Measurements from ENCODE around the gene NRSN1.

The NRSN1 gene

GRCh38 chr6:24093381-24093780 lies 32.6 kb upstream of the NRSN1 start:
- ChIA-PET POLR2A (ENCODE audit: low non-redundant PET) (no interaction called here), CTCF (no interaction called here)
- TF ChIP-seq, protein P1, sequence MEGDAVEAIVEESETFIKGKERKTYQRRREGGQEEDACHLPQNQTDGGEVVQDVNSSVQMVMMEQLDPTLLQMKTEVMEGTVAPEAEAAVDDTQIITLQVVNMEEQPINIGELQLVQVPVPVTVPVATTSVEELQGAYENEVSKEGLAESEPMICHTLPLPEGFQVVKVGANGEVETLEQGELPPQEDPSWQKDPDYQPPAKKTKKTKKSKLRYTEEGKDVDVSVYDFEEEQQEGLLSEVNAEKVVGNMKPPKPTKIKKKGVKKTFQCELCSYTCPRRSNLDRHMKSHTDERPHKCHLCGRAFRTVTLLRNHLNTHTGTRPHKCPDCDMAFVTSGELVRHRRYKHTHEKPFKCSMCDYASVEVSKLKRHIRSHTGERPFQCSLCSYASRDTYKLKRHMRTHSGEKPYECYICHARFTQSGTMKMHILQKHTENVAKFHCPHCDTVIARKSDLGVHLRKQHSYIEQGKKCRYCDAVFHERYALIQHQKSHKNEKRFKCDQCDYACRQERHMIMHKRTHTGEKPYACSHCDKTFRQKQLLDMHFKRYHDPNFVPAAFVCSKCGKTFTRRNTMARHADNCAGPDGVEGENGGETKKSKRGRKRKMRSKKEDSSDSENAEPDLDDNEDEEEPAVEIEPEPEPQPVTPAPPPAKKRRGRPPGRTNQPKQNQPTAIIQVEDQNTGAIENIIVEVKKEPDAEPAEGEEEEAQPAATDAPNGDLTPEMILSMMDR (conservative IDR thresholded peaks at IDR 0.05; ENCODE audit: low read depth) = no peak
- DNase-seq (ENCODE audit: low spot score) = no peak
- H3K27ac ChIP-seq = no peak overlapping the region

DNA sequence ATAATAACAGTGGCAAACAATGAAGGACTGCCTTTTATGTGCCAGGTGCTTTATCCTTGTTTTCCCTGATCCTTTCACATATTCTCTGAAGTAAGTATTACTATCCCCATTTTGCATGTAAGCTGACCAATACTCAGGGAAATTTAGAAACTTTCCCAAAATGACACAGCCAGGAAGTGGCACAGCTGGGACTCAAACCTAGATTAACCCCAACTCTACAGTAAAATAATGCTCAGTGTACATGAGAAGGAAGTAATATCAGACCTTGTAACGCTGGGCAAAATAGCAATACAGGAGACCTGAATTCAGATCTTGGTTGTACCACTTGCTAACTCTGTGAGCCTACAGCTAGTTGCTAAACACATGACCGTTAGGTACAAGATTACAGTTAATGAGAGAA lies 26.8 kb upstream of the NRSN1 start:
- ChIA-PET CTCF (interaction anchor here (0.7 kb wide), 1 partner anchor 32 kb away, joined by 3 read pairs; no protein-coding TSS in a partner anchor), POLR2A (ENCODE audit: low non-redundant PET) (no interaction called here)
- DNase-seq (ENCODE audit: low spot score) = no peak
- TF ChIP-seq, protein P1 (conservative IDR thresholded peaks at IDR 0.05; ENCODE audit: low read depth) = no peak
- H3K27ac ChIP-seq = no peak overlapping the region

DNA sequence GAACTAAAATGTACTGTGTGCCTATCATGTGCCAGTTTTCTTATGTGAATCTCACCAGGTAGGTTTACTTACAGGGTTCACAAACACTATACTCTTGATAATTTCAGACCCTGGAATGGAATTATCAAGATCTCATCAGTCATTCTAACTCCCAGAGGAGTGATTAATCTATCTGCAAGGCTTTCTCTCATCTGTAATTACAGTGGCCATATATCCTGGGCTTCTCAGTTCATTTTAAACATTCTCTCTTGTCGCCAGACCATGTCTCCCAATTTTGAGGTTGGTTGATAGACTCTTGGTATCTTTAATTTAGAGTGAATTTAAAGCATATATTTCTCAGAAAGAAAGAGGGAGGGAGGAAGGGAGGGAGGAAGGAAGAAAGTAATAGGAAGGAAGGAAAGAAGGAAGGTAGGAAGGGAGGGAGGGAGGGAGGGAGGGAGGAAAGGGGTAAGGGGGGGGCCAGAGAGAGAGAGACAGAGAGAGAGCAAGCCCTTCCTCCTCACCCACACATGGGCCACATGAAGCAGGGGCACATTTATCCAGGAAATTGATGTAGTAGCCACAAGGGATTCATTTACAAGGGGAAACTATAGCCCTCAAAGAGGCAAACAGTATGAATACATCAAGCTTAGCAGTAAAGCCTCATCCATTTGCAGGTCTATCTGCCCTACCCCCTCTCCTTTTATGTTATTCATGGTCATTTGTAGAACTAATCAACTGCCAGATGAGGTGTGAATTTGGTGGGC lies 25.8 kb upstream of the NRSN1 start:
- ChIA-PET POLR2A (ENCODE audit: low non-redundant PET) (no interaction called here), CTCF (no interaction called here)
- TF ChIP-seq, protein P1 (conservative IDR thresholded peaks at IDR 0.05; ENCODE audit: low read depth) = no peak
- no peak for DNase-seq (ENCODE audit: low spot score)
- no peak overlapping the region for H3K27ac ChIP-seq

DNA sequence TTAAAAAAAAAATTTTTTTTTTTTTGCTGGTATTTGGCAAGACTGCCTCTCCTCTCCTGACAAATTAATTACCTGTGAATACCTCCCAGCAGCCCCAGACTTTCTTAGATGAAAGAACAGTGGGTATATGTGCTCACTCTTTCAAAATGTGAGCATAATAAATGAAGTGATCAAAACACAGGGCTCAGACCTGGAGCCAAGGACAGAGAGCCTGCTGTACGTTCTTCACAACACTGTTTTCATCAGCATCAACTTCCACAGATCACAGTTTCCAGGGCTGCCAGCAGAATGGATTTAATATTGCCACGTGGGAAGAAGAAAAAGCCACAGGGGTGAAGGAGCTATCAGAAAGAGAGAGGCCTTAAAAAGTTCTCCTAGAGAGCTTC lies 25.3 kb upstream of the NRSN1 start:
- POLR2A ChIA-PET (ENCODE audit: low non-redundant PET) = no interaction called here
- H3K27ac ChIP-seq = no peak overlapping the region
- CTCF ChIA-PET = no interaction called here
- TF ChIP-seq, protein P1 (conservative IDR thresholded peaks at IDR 0.05; ENCODE audit: low read depth) = no peak
- no peak for DNase-seq (ENCODE audit: low spot score)

- no peak for DNase-seq (ENCODE audit: low spot score)
- TF ChIP-seq, protein P1 (conservative IDR thresholded peaks at IDR 0.05; ENCODE audit: low read depth) = no peak
- CTCF ChIA-PET = interaction anchor here (0.6 kb wide), 1 partner anchor 26 kb away, joined by 3 read pairs; no protein-coding TSS in a partner anchor
- POLR2A ChIA-PET (ENCODE audit: low non-redundant PET) = no interaction called here
- H3K27ac ChIP-seq = no peak overlapping the region
Observed at GRCh38 chr6:24105191-24105590, 20.8 kb upstream of the NRSN1 start.

DNA sequence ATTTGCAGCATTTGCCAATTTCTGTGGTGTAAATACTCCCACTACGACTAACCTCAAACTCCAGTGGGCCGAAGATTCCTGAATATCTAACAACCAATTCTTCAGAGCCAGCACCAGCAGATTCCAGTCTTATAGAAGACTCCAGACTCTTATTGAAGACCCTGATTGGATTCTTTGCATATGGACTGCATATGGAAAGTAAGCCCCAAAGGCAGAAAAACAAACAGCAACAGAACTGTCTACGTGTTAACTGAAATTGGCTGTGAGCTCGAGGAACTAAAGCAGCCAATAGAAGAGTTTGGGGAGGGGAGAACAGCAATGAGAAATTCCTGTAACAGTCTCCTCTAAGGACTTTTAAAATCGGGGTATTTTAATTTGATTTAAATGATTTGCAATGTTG lies 19.7 kb upstream of the NRSN1 start:
- TF ChIP-seq, protein P1 (conservative IDR thresholded peaks at IDR 0.05; ENCODE audit: low read depth) = no peak
- H3K27ac ChIP-seq = no peak overlapping the region
- POLR2A ChIA-PET (ENCODE audit: low non-redundant PET) = no interaction called here
- DNase-seq (ENCODE audit: low spot score) = no peak
- CTCF ChIA-PET = no interaction called here

Measured in RWPE1 (cell line).